ENCODE results near the gene SCFD2.

Gene SCFD2

GRCh38 chr4:52935317-52935716, 430.5 kb downstream of the SCFD2 start:
- no peaks in the 10 kb centered on the region for H3K27me3 ChIP-seq (replicated peaks)
- in situ Hi-C loops (cut with HindIII; ENCODE audit: low pct_ligation_motif_present, low sequenced_read_pairs): no loop called here
- no peak for DNase-seq
- H3K36me3 ChIP-seq (replicated peaks): no peaks in the 10 kb centered on the region
- no peak for TF ChIP-seq CTCF (IDR thresholded peaks at IDR 0.05; ENCODE audit: low read depth, low read length, missing control alignments)
- H3K4me3 ChIP-seq (ENCODE audit: low read depth, low read length): no peak overlapping the region
- H3K27ac ChIP-seq: no peak overlapping the region

- H3K27ac ChIP-seq: peak overlapping the region; percentile 5
- in situ Hi-C loops (cut with HindIII; ENCODE audit: low pct_ligation_motif_present, low sequenced_read_pairs): no loop called here
- H3K36me3 ChIP-seq (replicated peaks): no peaks in the 10 kb centered on the region
- H3K4me3 ChIP-seq (ENCODE audit: low read depth, low read length): no peak overlapping the region
- TF ChIP-seq CTCF (IDR thresholded peaks at IDR 0.05; ENCODE audit: low read depth, low read length, missing control alignments): no peak
- no peaks in the 10 kb centered on the region for H3K27me3 ChIP-seq (replicated peaks)
- DNase-seq: no peak
Measured at GRCh38 chr4:52933738-52934137, 432.1 kb downstream of the SCFD2 start.

- H3K27me3 ChIP-seq (replicated peaks): no peaks in the 10 kb centered on the region
- TF ChIP-seq CTCF (IDR thresholded peaks at IDR 0.05; ENCODE audit: low read depth, low read length, missing control alignments): no peak
- in situ Hi-C loops (cut with HindIII; ENCODE audit: low pct_ligation_motif_present, low sequenced_read_pairs): no loop called here
- H3K27ac ChIP-seq: peak overlapping the region; percentile 50
- H3K36me3 ChIP-seq (replicated peaks): no peaks in the 10 kb centered on the region
- DNase-seq: peak; percentile 61
- H3K4me3 ChIP-seq (ENCODE audit: low read depth, low read length): no peak overlapping the region
Measured at GRCh38 chr4:52932591-52933470, 433.0 kb downstream of the SCFD2 start.

GRCh38 chr4:52931243-52931642, 434.6 kb downstream of the SCFD2 start:
- in situ Hi-C loops (cut with HindIII; ENCODE audit: low pct_ligation_motif_present, low sequenced_read_pairs): no loop called here
- H3K36me3 ChIP-seq (replicated peaks): no peaks in the 10 kb centered on the region
- H3K27me3 ChIP-seq (replicated peaks): no peaks in the 10 kb centered on the region
- H3K4me3 ChIP-seq (ENCODE audit: low read depth, low read length): no peak overlapping the region
- no peak for TF ChIP-seq CTCF (IDR thresholded peaks at IDR 0.05; ENCODE audit: low read depth, low read length, missing control alignments)
- no peak for DNase-seq
- no peak overlapping the region for H3K27ac ChIP-seq

GRCh38 chr4:52926196-52926974, 439.5 kb downstream of the SCFD2 start:
- no peaks in the 10 kb centered on the region for H3K27me3 ChIP-seq (replicated peaks)
- no peaks in the 10 kb centered on the region for H3K36me3 ChIP-seq (replicated peaks)
- no peak overlapping the region for H3K27ac ChIP-seq
- in situ Hi-C loops (cut with HindIII; ENCODE audit: low pct_ligation_motif_present, low sequenced_read_pairs): no loop called here
- DNase-seq: no peak
- H3K4me3 ChIP-seq (ENCODE audit: low read depth, low read length): no peak overlapping the region
- no peak for TF ChIP-seq CTCF (IDR thresholded peaks at IDR 0.05; ENCODE audit: low read depth, low read length, missing control alignments)
